ENCODE results near the gene AMOTL1. TPM values are rescaled to one million over a fixed set of nuclear protein-coding genes. Genes with fewer than 3 reads are reported as not detected.

AMOTL1 gene
- polyA plus RNA-seq, 4 donors, result 0.81 to 16.5 (median 3.7) TPM

- peak in 1 of 2 donors; percentile 48 for DNase-seq
- peaks cover 0 to 15% (median 4%) of the 10 kb centered on the region in 3 donors for H3K4me1 ChIP-seq (ENCODE audit: control insufficient read depth in 3 of 3, insufficient read depth in 2 of 3, low read depth in 1 of 3, low read length in 2 of 3)
- peak overlapping the region; percentile 4 to 89 (median 62) for H3K4me3 ChIP-seq (ENCODE audit: low read depth in 1 of 3, low read length in 3 of 3)
These were observed 1.7 kb downstream of the AMOTL1 start for GRCh38 chr11:94769880-94770279.

DNA sequence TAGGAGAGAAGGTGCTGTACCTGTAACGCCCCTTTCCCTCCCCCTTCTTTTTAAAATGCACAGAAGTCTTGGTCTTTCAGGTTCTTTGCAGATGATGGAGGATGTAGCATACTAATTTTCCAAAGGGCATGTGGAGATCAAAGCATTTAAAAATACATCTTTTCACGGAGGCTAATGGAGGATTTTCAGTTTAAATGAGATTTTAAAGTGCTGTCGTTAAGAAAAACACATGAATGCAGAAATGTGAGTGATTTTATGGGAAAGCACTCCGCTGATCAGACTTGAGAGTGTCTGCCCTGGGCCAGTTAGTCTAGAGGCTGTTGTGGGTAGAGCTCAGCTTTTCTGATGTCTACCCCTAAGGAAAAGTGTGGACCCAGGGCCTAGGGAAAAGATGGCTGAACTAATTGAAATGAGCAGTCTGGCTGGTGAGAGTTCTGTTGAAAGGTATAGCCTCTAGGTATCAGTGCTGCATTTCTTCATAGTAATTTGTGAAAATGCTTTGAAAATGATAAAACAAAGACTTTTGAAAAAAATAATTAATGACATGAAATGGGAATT is 2.5 kb downstream of the AMOTL1 start:
- 82 to 84% (median 82%) methylated on average over 4 of the region's 4 CpGs for WGBS, 3 donors
- Histone ChIP-seq H3K9me3 (ENCODE audit: control insufficient read depth in 2 of 2, insufficient read depth in 1 of 2, low read depth in 1 of 2, low read length in 1 of 2) (no peaks in the 10 kb centered on the region), H3K27ac (ENCODE audit: low read depth in 1 of 3, low read length in 2 of 3) (no peak overlapping the region), H3K27me3 (ENCODE audit: control insufficient read depth in 3 of 3, insufficient read depth in 3 of 3, low read length in 3 of 3) (peaks cover 0 to 6% (median 0%) of the 10 kb centered on the region in 3 donors), H3K4me1 (ENCODE audit: control insufficient read depth in 3 of 3, insufficient read depth in 2 of 3, low read depth in 1 of 3, low read length in 2 of 3) (peaks cover 0 to 15% (median 4%) of the 10 kb centered on the region in 3 donors), H3K4me3 (ENCODE audit: low read depth in 1 of 3, low read length in 3 of 3) (no peak overlapping the region), H3K36me3 (ENCODE audit: control insufficient read depth in 3 of 3, insufficient read depth in 2 of 3, low read depth in 1 of 3, low read length in 3 of 3) (no peaks in the 10 kb centered on the region)
- no peak for FAIRE-seq
- DNase-seq, result no peak

More at GRCh38 chr11:94769880-94770279, 1.7 kb downstream of the AMOTL1 start:
- Histone ChIP-seq H3K27ac (ENCODE audit: low read depth in 1 of 3, low read length in 2 of 3) (peak overlapping the region in 2 of 3 donors; percentile 76 to 93), H3K36me3 (ENCODE audit: control insufficient read depth in 3 of 3, insufficient read depth in 2 of 3, low read depth in 1 of 3, low read length in 3 of 3) (no peaks in the 10 kb centered on the region), H3K27me3 (ENCODE audit: control insufficient read depth in 3 of 3, insufficient read depth in 3 of 3, low read length in 3 of 3) (peaks cover 0 to 6% (median 0%) of the 10 kb centered on the region in 3 donors), H3K9me3 (ENCODE audit: control insufficient read depth in 2 of 2, insufficient read depth in 1 of 2, low read depth in 1 of 2, low read length in 1 of 2) (no peaks in the 10 kb centered on the region)
- 19 to 43% (median 38%) methylated on average over 8 of the region's 8 CpGs for WGBS, 3 donors
- no peak for FAIRE-seq

DNA sequence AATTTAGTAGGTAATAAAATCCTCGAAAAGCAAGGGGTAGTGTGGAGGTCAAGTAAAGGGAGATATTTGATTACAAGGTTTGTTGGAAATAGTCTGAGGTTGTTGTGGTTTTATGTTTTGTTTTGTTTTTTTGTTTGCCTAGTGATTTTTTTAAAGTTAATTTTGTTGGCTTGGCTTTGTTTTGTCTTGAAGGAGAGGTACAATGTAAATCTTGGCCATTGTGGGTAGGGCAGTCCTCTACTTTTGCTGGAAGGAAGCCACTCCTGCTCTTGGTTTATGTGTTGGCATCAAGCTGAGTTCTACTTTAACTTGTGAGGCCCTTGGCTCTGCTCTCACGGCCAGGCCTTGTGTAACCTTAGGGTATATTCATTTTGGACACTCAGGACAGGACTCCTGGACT is 3.2 kb downstream of the AMOTL1 start:
- Histone ChIP-seq H3K36me3 (ENCODE audit: control insufficient read depth in 3 of 3, insufficient read depth in 2 of 3, low read depth in 1 of 3, low read length in 3 of 3) (no peaks in the 10 kb centered on the region), H3K4me3 (ENCODE audit: low read depth in 1 of 3, low read length in 3 of 3) (no peak overlapping the region), H3K27me3 (ENCODE audit: control insufficient read depth in 3 of 3, insufficient read depth in 3 of 3, low read length in 3 of 3) (peaks cover 0 to 6% (median 0%) of the 10 kb centered on the region in 3 donors), H3K9me3 (ENCODE audit: control insufficient read depth in 2 of 2, insufficient read depth in 1 of 2, low read depth in 1 of 2, low read length in 1 of 2) (no peaks in the 10 kb centered on the region), H3K4me1 (ENCODE audit: control insufficient read depth in 3 of 3, insufficient read depth in 2 of 3, low read depth in 1 of 3, low read length in 2 of 3) (peaks cover 0 to 21% (median 4%) of the 10 kb centered on the region in 3 donors), H3K27ac (ENCODE audit: low read depth in 1 of 3, low read length in 2 of 3) (no peak overlapping the region)
- DNase-seq (no peak), FAIRE-seq (no peak)
- WGBS, 3 donors, result 67 to 72% (median 68%) methylated on average over 2 of the region's 2 CpGs

- Histone ChIP-seq H3K27ac (ENCODE audit: low read depth in 1 of 3, low read length in 2 of 3) (no peak overlapping the region), H3K4me1 (ENCODE audit: control insufficient read depth in 3 of 3, insufficient read depth in 2 of 3, low read depth in 1 of 3, low read length in 2 of 3) (peaks cover 0 to 24% (median 4%) of the 10 kb centered on the region in 3 donors), H3K27me3 (ENCODE audit: control insufficient read depth in 3 of 3, insufficient read depth in 3 of 3, low read length in 3 of 3) (peaks cover 0 to 6% (median 0%) of the 10 kb centered on the region in 3 donors), H3K9me3 (ENCODE audit: control insufficient read depth in 2 of 2, insufficient read depth in 1 of 2, low read depth in 1 of 2, low read length in 1 of 2) (no peaks in the 10 kb centered on the region), H3K4me3 (ENCODE audit: low read depth in 1 of 3, low read length in 3 of 3) (no peak overlapping the region), H3K36me3 (ENCODE audit: control insufficient read depth in 3 of 3, insufficient read depth in 2 of 3, low read depth in 1 of 3, low read length in 3 of 3) (no peaks in the 10 kb centered on the region)
- WGBS, 3 donors, result 75 to 89% (median 79%) methylated on average over 2 of the region's 2 CpGs
- DNase-seq (no peak), FAIRE-seq (no peak)
These were observed 3.8 kb downstream of the AMOTL1 start for GRCh38 chr11:94771951-94772350.

DNA sequence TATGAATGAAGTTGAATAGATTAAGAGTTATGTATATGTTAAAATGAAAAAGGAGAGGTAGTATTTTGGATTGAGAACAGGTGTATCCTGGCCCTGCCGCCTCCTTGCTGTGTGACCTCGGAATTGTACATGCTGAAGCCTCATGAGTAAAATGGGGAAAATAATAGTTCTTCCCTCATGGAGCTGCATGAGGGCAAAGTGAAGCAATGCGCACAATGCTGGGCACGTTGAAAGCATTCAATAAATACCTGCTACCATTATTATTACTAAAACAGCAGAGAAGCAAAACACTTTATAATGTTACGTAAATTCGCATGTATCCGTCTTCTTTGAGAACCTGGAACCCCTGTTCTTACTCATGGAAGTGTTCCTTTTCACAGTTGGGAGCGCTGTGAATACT is 5.7 kb downstream of the AMOTL1 start:
- DNase-seq (no peak), FAIRE-seq (no peak)
- WGBS, 3 donors, result 91 to 95% (median 94%) methylated on average over 8 of the region's 8 CpGs
- Histone ChIP-seq H3K4me1 (ENCODE audit: control insufficient read depth in 3 of 3, insufficient read depth in 2 of 3, low read depth in 1 of 3, low read length in 2 of 3) (peaks cover 0 to 19% (median 0%) of the 10 kb centered on the region in 3 donors), H3K27ac (ENCODE audit: low read depth in 1 of 3, low read length in 2 of 3) (no peak overlapping the region), H3K4me3 (ENCODE audit: low read depth in 1 of 3, low read length in 3 of 3) (no peak overlapping the region), H3K27me3 (ENCODE audit: control insufficient read depth in 3 of 3, insufficient read depth in 3 of 3, low read length in 3 of 3) (no peaks in the 10 kb centered on the region), H3K9me3 (ENCODE audit: control insufficient read depth in 2 of 2, insufficient read depth in 1 of 2, low read depth in 1 of 2, low read length in 1 of 2) (no peaks in the 10 kb centered on the region), H3K36me3 (ENCODE audit: control insufficient read depth in 3 of 3, insufficient read depth in 2 of 3, low read depth in 1 of 3, low read length in 3 of 3) (no peaks in the 10 kb centered on the region)

DNA sequence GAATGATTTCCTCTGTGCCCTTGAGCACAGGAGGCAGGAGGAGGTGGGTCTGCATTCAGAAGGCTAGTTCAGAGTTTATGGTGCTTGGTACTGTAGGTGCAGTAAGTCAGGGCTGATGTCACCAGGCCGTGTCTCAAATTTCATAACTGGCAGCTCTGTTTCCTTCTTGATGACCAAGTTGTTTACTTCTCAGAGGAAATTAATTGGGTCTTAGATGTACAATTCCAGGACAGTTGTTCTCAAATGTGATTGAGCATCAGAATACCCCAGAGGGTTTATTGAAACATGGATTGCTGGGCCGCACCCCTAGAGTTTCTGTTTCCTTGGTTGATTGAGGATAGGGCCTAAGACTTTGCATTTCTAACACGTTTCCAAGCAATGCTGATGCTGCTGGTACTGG is 6.2 kb downstream of the AMOTL1 start:
- no peaks in the 10 kb centered on the region for H3K27me3 ChIP-seq (ENCODE audit: control insufficient read depth in 3 of 3, insufficient read depth in 3 of 3, low read length in 3 of 3)
- DNase-seq, result no peak
- 71 to 87% (median 77%) methylated on average over 3 of the region's 3 CpGs for WGBS, 3 donors
- no peaks in the 10 kb centered on the region for H3K9me3 ChIP-seq (ENCODE audit: control insufficient read depth in 2 of 2, insufficient read depth in 1 of 2, low read depth in 1 of 2, low read length in 1 of 2)
- H3K4me3 ChIP-seq (ENCODE audit: low read depth in 1 of 3, low read length in 3 of 3), result no peak overlapping the region
- H3K27ac ChIP-seq (ENCODE audit: low read depth in 1 of 3, low read length in 2 of 3), result no peak overlapping the region
- FAIRE-seq, result no peak
- H3K36me3 ChIP-seq (ENCODE audit: control insufficient read depth in 3 of 3, insufficient read depth in 2 of 3, low read depth in 1 of 3, low read length in 3 of 3), result no peaks in the 10 kb centered on the region
- peaks cover 0 to 19% (median 0%) of the 10 kb centered on the region in 3 donors for H3K4me1 ChIP-seq (ENCODE audit: control insufficient read depth in 3 of 3, insufficient read depth in 2 of 3, low read depth in 1 of 3, low read length in 2 of 3)

- FAIRE-seq, result no peak
- 80 to 90% (median 84%) methylated on average over 5 of the region's 5 CpGs for WGBS, 3 donors
- Histone ChIP-seq H3K4me3 (ENCODE audit: low read depth in 1 of 3, low read length in 3 of 3) (no peak overlapping the region), H3K9me3 (ENCODE audit: control insufficient read depth in 2 of 2, insufficient read depth in 1 of 2, low read depth in 1 of 2, low read length in 1 of 2) (no peaks in the 10 kb centered on the region), H3K27ac (ENCODE audit: low read depth in 1 of 3, low read length in 2 of 3) (no peak overlapping the region), H3K27me3 (ENCODE audit: control insufficient read depth in 3 of 3, insufficient read depth in 3 of 3, low read length in 3 of 3) (no peaks in the 10 kb centered on the region), H3K4me1 (ENCODE audit: control insufficient read depth in 3 of 3, insufficient read depth in 2 of 3, low read depth in 1 of 3, low read length in 2 of 3) (peaks cover 0 to 9% (median 4%) of the 10 kb centered on the region in 3 donors), H3K36me3 (ENCODE audit: control insufficient read depth in 3 of 3, insufficient read depth in 2 of 3, low read depth in 1 of 3, low read length in 3 of 3) (no peaks in the 10 kb centered on the region)
- no peak for DNase-seq
These were observed 7.6 kb downstream of the AMOTL1 start for GRCh38 chr11:94775567-94776327.

DNA sequence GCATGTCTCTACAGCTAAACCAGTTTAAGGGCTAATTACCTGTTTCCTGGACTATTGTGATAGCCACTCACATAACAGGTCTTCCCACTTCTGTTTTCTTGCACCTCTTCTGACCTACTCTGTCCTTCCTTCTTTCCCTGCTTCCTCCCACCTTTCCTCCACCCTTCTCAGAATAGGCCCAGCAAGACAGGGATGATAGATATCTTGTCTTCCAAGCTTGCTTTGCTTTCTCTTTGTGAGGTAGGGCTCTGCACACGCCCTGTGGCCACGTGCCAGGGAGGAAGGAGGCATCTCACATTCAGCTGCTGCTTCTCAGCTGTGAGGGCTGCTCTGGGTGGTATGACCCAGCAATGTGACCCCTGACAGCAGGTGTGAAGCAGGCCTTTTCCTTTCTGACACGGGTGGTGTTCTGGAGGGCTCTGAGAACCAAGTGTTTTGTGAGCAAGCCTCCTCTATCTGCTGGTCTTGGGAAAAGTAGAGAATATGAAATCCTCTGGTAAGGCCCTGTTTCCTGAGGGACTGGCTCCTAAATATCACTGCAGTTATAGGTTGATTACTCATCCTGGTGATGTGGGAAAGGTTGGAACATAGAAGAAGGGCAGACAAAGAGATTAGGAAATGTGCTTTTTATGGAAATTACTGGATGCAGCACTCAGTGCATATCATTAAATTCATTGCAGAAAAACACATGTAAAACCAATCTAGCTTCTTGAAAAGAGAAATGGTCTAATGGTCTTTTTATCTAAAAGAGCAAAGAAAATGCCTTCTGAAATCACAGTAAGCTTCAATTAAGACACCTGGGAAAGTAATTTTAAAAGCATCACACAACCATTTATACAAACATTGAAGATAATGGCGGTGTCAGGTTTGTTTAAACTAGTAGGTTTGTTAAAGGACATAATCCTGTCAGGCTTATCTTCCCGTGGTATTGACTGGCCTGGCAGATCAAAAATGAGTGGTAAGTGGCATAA is 8.5 kb downstream of the AMOTL1 start:
- Histone ChIP-seq H3K27me3 (ENCODE audit: control insufficient read depth in 3 of 3, insufficient read depth in 3 of 3, low read length in 3 of 3) (no peaks in the 10 kb centered on the region), H3K9me3 (ENCODE audit: control insufficient read depth in 2 of 2, insufficient read depth in 1 of 2, low read depth in 1 of 2, low read length in 1 of 2) (no peaks in the 10 kb centered on the region), H3K4me3 (ENCODE audit: low read depth in 1 of 3, low read length in 3 of 3) (no peak overlapping the region), H3K4me1 (ENCODE audit: control insufficient read depth in 3 of 3, insufficient read depth in 2 of 3, low read depth in 1 of 3, low read length in 2 of 3) (peaks cover 0 to 9% (median 4%) of the 10 kb centered on the region in 3 donors), H3K27ac (ENCODE audit: low read depth in 1 of 3, low read length in 2 of 3) (peak overlapping the region in 1 of 3 donors; percentile 26), H3K36me3 (ENCODE audit: control insufficient read depth in 3 of 3, insufficient read depth in 2 of 3, low read depth in 1 of 3, low read length in 3 of 3) (no peaks in the 10 kb centered on the region)
- 20 to 33% (median 29%) methylated on average over 5 of the region's 5 CpGs for WGBS, 3 donors
- DNase-seq (peak; percentile 46 to 49), FAIRE-seq (no peak)
